MV-4-11 (cell line): Measurements from ENCODE around the gene MRPL34.
A peak's percentile ranks its signal among the peaks of the same experiment; 100 is the strongest.

Experiments used
- DNase-seq: peaks from one replicate; lab custom pipeline; 2025; lab: John Stamatoyannopoulos, UW

Gene MRPL34

GRCh38 chr19:17285415-17286135, 20.1 kb upstream of the MRPL34 start:
- DNase-seq = no peak

- no peak for DNase-seq
Measured at GRCh38 chr19:17286263-17286662, 19.4 kb upstream of the MRPL34 start.

- DNase-seq = no peak
Measured at GRCh38 chr19:17286752-17287151, 18.9 kb upstream of the MRPL34 start.

- DNase-seq = peak; percentile 88
Measured at GRCh38 chr19:17289489-17289888, 16.2 kb upstream of the MRPL34 start.

- peak; percentile 94 for DNase-seq
Measured at GRCh38 chr19:17292301-17293074, 13.2 kb upstream of the MRPL34 start.

GRCh38 chr19:17293605-17294004, 12.1 kb upstream of the MRPL34 start:
- DNase-seq = no peak

- peak; percentile 37 for DNase-seq
Measured at GRCh38 chr19:17294051-17294891, 11.4 kb upstream of the MRPL34 start.

GRCh38 chr19:17295551-17295950, 10.1 kb upstream of the MRPL34 start:
- peak; percentile 37 for DNase-seq

- DNase-seq = peak; percentile 58
Measured at GRCh38 chr19:17296273-17296672, 9.4 kb upstream of the MRPL34 start.

- DNase-seq = no peak
Measured at GRCh38 chr19:17296976-17297375, 8.7 kb upstream of the MRPL34 start.

- DNase-seq = no peak
Measured at GRCh38 chr19:17300992-17301619, 4.6 kb upstream of the MRPL34 start.

- DNase-seq = peak; percentile 55
Measured at GRCh38 chr19:17302391-17303166, 3.1 kb upstream of the MRPL34 start.

GRCh38 chr19:17303167-17303939, 2.3 kb upstream of the MRPL34 start, which contains the start of gene ABHD8:
TSS of gene ABHD8 (minus strand) at chr19:17303425. CDS start at chr19:17301616, 1,809 bp downstream.
- DNase-seq = peak; percentile 94

GRCh38 chr19:17303940-17304267, 1.8 kb upstream of the MRPL34 start:
- no peak for DNase-seq

- DNase-seq = no peak
Measured at GRCh38 chr19:17304386-17305215, 1.1 kb upstream of the MRPL34 start.

- no peak for DNase-seq
Measured at GRCh38 chr19:17305216-17305516, 506 bp upstream of the MRPL34 start.

- DNase-seq = no peak
Measured at GRCh38 chr19:17306285-17306714, 628 bp downstream of the MRPL34 start.

- no peak for DNase-seq
Measured at GRCh38 chr19:17307876-17308377, 2.3 kb downstream of the MRPL34 start.

GRCh38 chr19:17309198-17309964, 3.7 kb downstream of the MRPL34 start, which contains the start of gene DDA1:
TSS of gene DDA1 (plus strand) at chr19:17309563. CDS start at chr19:17309655, 92 bp downstream.
- DNase-seq = peak; percentile 100
